ENCODE data around the gene DUS3L. TPM values are rescaled to one million over a fixed set of nuclear protein-coding genes. Genes with fewer than 3 reads are reported as not detected.

The DUS3L gene
- total RNA-seq, 2 donors from 2014 or later: 24.8 to 39.4 TPM

Other genes starting within 250 kb of the DUS3L start
- gene TINCR, start 223.2 kb downstream of the DUS3L start, total RNA-seq: 1 to 10 TPM; 7.2 to 7.5 TPM
- 10 to 100 TPM; 67.3 to 92.3 TPM for gene SAFB2, start 168.4 kb downstream of the DUS3L start, total RNA-seq
- 10 to 100 TPM; 56.1 to 82.5 TPM for gene SAFB, start 168.1 kb downstream of the DUS3L start, total RNA-seq
- 10 to 100 TPM; 66.3 to 83.4 TPM for gene MICOS13, start 110.6 kb downstream of the DUS3L start, total RNA-seq
- 1 to 10 TPM; 3.5 to 3.8 TPM for gene HSD11B1L, start 110.1 kb downstream of the DUS3L start, total RNA-seq
- gene RPL36, start 100.9 kb downstream of the DUS3L start, total RNA-seq: 100 to 1,000 TPM; 759 to 781 TPM
- gene LONP1, start 71.0 kb downstream of the DUS3L start, total RNA-seq: 10 to 100 TPM; 48.9 to 49.1 TPM
- gene CATSPERD, start 70.5 kb downstream of the DUS3L start, total RNA-seq: not detected
- gene PRR22, start 6.4 kb downstream of the DUS3L start, total RNA-seq: 1 to 10 TPM; 2.6 to 4.5 TPM
- gene NRTN, start 13.9 kb upstream of the DUS3L start, total RNA-seq: 1 to 10 TPM; 1.2 to 1.7 TPM
- 10 to 100 TPM; 61.6 to 74.8 TPM for gene FUT6, start 48.5 kb upstream of the DUS3L start, total RNA-seq
- gene FUT3, start 60.3 kb upstream of the DUS3L start, total RNA-seq: 100 to 1,000 TPM; 224 to 253 TPM
- not detected for gene FUT5, start 79.4 kb upstream of the DUS3L start, total RNA-seq
- 100 to 1,000 TPM; 175 to 187 TPM for gene NDUFA11, start 112.6 kb upstream of the DUS3L start, total RNA-seq
- gene VMAC, start 113.7 kb upstream of the DUS3L start, total RNA-seq: 1 to 10 TPM; 6.0 to 6.3 TPM
- 10 to 100 TPM; 14.3 to 18.6 TPM for gene CAPS, start 123.1 kb upstream of the DUS3L start, total RNA-seq
- gene RANBP3, start 187.0 kb upstream of the DUS3L start, total RNA-seq: 10 to 100 TPM; 44.2 to 50.3 TPM

Measured in left colon (tissue), 2 donors.